WTC11 (cell line): ENCODE results near the gene STN1. TPM values are rescaled to one million over a fixed set of nuclear protein-coding genes. Genes with fewer than 3 reads are reported as not detected.

Experiments used
- ATAC-seq: fragments of 200-7000 bp; cut with Tn5 transposase; 2 replicates; pipeline ENCODE4 v1.10.0; 2021; ENCODE audit warnings: mild to moderate bottlenecking, moderate library complexity
- CTCF ChIA-PET: fragments of 300-600 bp; sonication (Branson Sonifier 250); formaldehyde crosslinking; loops from one replicate; lab custom pipeline; 2021; ENCODE audit warnings: antibody characterized with exemption; lab: Charles Lee
- POLR2A ChIA-PET: fragments of 350-600 bp; sonication (Branson Sonifier 250); formaldehyde crosslinking; loops from one replicate; lab custom pipeline; 2021; ENCODE audit warnings: antibody characterized with exemption; lab: Charles Lee
- DNase-seq: peaks from one replicate; pipeline ENCODE4 v3.0.0; 2021; ENCODE audit warnings: low spot score
- H3K27ac Mint-ChIP-seq: 2 replicates; pipeline ENCODE4 v1.8.0; 2021; ENCODE audit warnings: mixed read lengths
- H3K27me3 Mint-ChIP-seq: 2 replicates; pipeline ENCODE4 v1.8.0; 2021; ENCODE audit warnings: low read depth, mild to moderate bottlenecking, moderate library complexity, mixed read lengths
- H3K36me3 Mint-ChIP-seq: 2 replicates; pipeline ENCODE4 v1.8.0; 2021; ENCODE audit warnings: mixed read lengths
- H3K4me1 Mint-ChIP-seq: 2 replicates; pipeline ENCODE4 v1.8.0; 2022; ENCODE audit warnings: mixed read lengths
- H3K4me3 Mint-ChIP-seq: 2 replicates; pipeline ENCODE4 v1.8.0; 2021; ENCODE audit warnings: mild to moderate bottlenecking, moderate library complexity, mixed read lengths
- H3K9me3 Mint-ChIP-seq: 2 replicates; pipeline ENCODE4 v1.8.0; 2021; ENCODE audit warnings: mixed read lengths
- FOXP1 ChIP-seq: sonication (generic); formaldehyde crosslinking; IDR thresholded peaks from 2 replicates; pipeline ENCODE4 v1.8.0; 2022; ENCODE audit warnings: missing genetic modification reagents, mild to moderate bottlenecking, moderate library complexity, borderline replicate concordance
- FOXP4 ChIP-seq: sonication (generic); formaldehyde crosslinking; IDR thresholded peaks from 2 replicates; pipeline ENCODE4 v1.8.0; 2022; ENCODE audit warnings: mild to moderate bottlenecking, missing genetic modification reagents
- GRHL2 ChIP-seq: fragments of 250-450 bp; sonication (Bioruptor Pico); IDR thresholded peaks from 2 replicates; pipeline ENCODE4 v1.8.0; 2022; ENCODE audit warnings: mild to moderate bottlenecking, moderate library complexity; ENCODE audit not compliant: insufficient replicate concordance, severe bottlenecking
- GTF2I ChIP-seq: fragments of 250-450 bp; sonication (Bioruptor Pico); conservative IDR thresholded peaks from 2 replicates; pipeline ENCODE4 v1.4.0; 2021; ENCODE audit warnings: mild to moderate bottlenecking
- JAZF1 ChIP-seq: fragments of 250-450 bp; sonication (Bioruptor Pico); IDR thresholded peaks from 2 replicates; pipeline ENCODE4 v1.9.0; 2021; ENCODE audit warnings: moderate library complexity, mild to moderate bottlenecking, inconsistent platforms
- NFE2L1 ChIP-seq: sonication (generic); formaldehyde crosslinking; IDR thresholded peaks from 2 replicates; pipeline ENCODE4 v1.8.1; 2023; ENCODE audit warnings: missing genetic modification reagents
- NFYB ChIP-seq: sonication (generic); formaldehyde crosslinking; conservative IDR thresholded peaks from 2 replicates; pipeline ENCODE4 v1.8.0; 2022; ENCODE audit warnings: low read depth, missing genetic modification reagents
- NR1H2 ChIP-seq: sonication (generic); formaldehyde crosslinking; IDR thresholded peaks from 2 replicates; pipeline ENCODE4 v1.9.0; 2021; ENCODE audit warnings: mild to moderate bottlenecking, moderate library complexity, missing genetic modification reagents
- OVOL2 ChIP-seq: fragments of 250-450 bp; sonication (Bioruptor Pico); IDR thresholded peaks from 2 replicates; pipeline ENCODE4 v1.9.0; 2021; ENCODE audit warnings: mild to moderate bottlenecking, borderline replicate concordance
- PREB ChIP-seq: sonication (generic); formaldehyde crosslinking; IDR thresholded peaks from 2 replicates; pipeline ENCODE4 v1.8.1; 2022; ENCODE audit warnings: mild to moderate bottlenecking, missing genetic modification reagents, moderate library complexity, borderline replicate concordance
- RELA ChIP-seq: sonication (generic); formaldehyde crosslinking; IDR thresholded peaks from 2 replicates; pipeline ENCODE4 v1.8.1; 2022; ENCODE audit warnings: missing genetic modification reagents, mild to moderate bottlenecking, borderline replicate concordance
- SMAD4 ChIP-seq: sonication (generic); formaldehyde crosslinking; IDR thresholded peaks from 2 replicates; pipeline ENCODE4 v1.8.0; 2022; ENCODE audit warnings: mild to moderate bottlenecking, missing genetic modification reagents
- TCF7 ChIP-seq: sonication (generic); formaldehyde crosslinking; IDR thresholded peaks from 2 replicates; pipeline ENCODE4 v1.8.0; 2022; ENCODE audit warnings: mild to moderate bottlenecking, low read depth, missing genetic modification reagents, moderate library complexity
- USF2 ChIP-seq: sonication (generic); formaldehyde crosslinking; IDR thresholded peaks from 2 replicates; pipeline ENCODE4 v1.8.1; 2023; ENCODE audit warnings: mild to moderate bottlenecking, missing genetic modification reagents, moderate library complexity
- ZMAT4 ChIP-seq: fragments of 250-450 bp; sonication (Bioruptor Pico); IDR thresholded peaks from 2 replicates; pipeline ENCODE4 v1.9.0; 2021; ENCODE audit warnings: mild to moderate bottlenecking
- ZNF219 ChIP-seq: sonication (generic); formaldehyde crosslinking; IDR thresholded peaks from 2 replicates; pipeline ENCODE4 v1.8.0; 2023; ENCODE audit warnings: missing genetic modification reagents, mild to moderate bottlenecking, borderline replicate concordance
- ZNF396 ChIP-seq: fragments of 250-450 bp; sonication (Bioruptor Pico); IDR thresholded peaks from 2 replicates; pipeline ENCODE4 v1.8.0; 2021; ENCODE audit warnings: mild to moderate bottlenecking, moderate library complexity, borderline replicate concordance
- total RNA-seq: library from RNA; stranded (reverse); gene quantifications from 3 replicates; pipeline ENCODE4 v1.2.3, GENCODE V29; 2021
- TF ChIP-seq, protein P1 (sequence below): fragments of 250-450 bp; sonication (Bioruptor Pico); IDR thresholded peaks from 2 replicates; pipeline ENCODE4 v1.9.0; 2021; ENCODE audit warnings: moderate library complexity, mild to moderate bottlenecking, inconsistent platforms, borderline replicate concordance
- TF ChIP-seq, protein P2 (sequence below): sonication (generic); formaldehyde crosslinking; conservative IDR thresholded peaks from 2 replicates; pipeline ENCODE4 v1.8.1; 2023; ENCODE audit warnings: mild to moderate bottlenecking, low read depth, missing genetic modification reagents, moderate library complexity
- TF ChIP-seq, protein P3 (sequence below): sonication (generic); formaldehyde crosslinking; IDR thresholded peaks from 2 replicates; pipeline ENCODE4 v1.8.1; 2022; ENCODE audit warnings: low read depth, missing genetic modification reagents, borderline replicate concordance
- TF ChIP-seq, protein P4 (sequence below): sonication (generic); formaldehyde crosslinking; IDR thresholded peaks from 2 replicates; pipeline ENCODE4 v1.8.1; 2022; ENCODE audit warnings: low read depth, mild to moderate bottlenecking, moderate library complexity, missing genetic modification reagents, borderline replicate concordance
- TF ChIP-seq, protein P5 (sequence below): sonication (generic); formaldehyde crosslinking; IDR thresholded peaks from 2 replicates; pipeline ENCODE4 v1.8.1; 2022; ENCODE audit warnings: mild to moderate bottlenecking, moderate library complexity, missing genetic modification reagents

Gene STN1
- total RNA-seq, 1 experiment from 2014 or later: 13.9 TPM

- TF ChIP-seq, protein P1, sequence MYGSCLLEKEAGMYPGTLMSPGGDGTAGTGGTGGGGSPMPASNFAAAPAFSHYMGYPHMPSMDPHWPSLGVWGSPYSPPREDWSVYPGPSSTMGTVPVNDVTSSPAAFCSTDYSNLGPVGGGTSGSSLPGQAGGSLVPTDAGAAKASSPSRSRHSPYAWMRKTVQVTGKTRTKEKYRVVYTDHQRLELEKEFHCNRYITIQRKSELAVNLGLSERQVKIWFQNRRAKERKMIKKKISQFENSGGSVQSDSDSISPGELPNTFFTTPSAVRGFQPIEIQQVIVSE (CRISPR knock-in tag): no peak
These were observed 2.2 kb downstream of the STN1 start (continued) for GRCh38 chr10:103915796-103916195.

GRCh38 chr10:103912759-103913158, 5.2 kb downstream of the STN1 start:
- TF ChIP-seq NFYB (CRISPR knock-in tag): no peak
- TF ChIP-seq GRHL2 (CRISPR knock-in tag): no peak
- TF ChIP-seq ZNF219 (CRISPR knock-in tag): no peak
- TF ChIP-seq, protein P2, sequence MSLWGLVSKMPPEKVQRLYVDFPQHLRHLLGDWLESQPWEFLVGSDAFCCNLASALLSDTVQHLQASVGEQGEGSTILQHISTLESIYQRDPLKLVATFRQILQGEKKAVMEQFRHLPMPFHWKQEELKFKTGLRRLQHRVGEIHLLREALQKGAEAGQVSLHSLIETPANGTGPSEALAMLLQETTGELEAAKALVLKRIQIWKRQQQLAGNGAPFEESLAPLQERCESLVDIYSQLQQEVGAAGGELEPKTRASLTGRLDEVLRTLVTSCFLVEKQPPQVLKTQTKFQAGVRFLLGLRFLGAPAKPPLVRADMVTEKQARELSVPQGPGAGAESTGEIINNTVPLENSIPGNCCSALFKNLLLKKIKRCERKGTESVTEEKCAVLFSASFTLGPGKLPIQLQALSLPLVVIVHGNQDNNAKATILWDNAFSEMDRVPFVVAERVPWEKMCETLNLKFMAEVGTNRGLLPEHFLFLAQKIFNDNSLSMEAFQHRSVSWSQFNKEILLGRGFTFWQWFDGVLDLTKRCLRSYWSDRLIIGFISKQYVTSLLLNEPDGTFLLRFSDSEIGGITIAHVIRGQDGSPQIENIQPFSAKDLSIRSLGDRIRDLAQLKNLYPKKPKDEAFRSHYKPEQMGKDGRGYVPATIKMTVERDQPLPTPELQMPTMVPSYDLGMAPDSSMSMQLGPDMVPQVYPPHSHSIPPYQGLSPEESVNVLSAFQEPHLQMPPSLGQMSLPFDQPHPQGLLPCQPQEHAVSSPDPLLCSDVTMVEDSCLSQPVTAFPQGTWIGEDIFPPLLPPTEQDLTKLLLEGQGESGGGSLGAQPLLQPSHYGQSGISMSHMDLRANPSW (CRISPR knock-in tag): no peak
- no peak for TF ChIP-seq OVOL2 (CRISPR knock-in tag)
- TF ChIP-seq NR1H2: no peak
- no peak for TF ChIP-seq FOXP4 (CRISPR knock-in tag)
- no peak for TF ChIP-seq ZNF396 (CRISPR knock-in tag)
- TF ChIP-seq RELA: no peak
- ChIA-PET POLR2A (no interaction called here), CTCF (interaction anchor here (1.0 kb wide), 1 partner anchor 215 kb away, joined by 3 read pairs; no protein-coding TSS in a partner anchor)
- Mint-ChIP-seq H3K27ac (no peak overlapping the region; the same call in 1 of the 2 replicates), H3K9me3 (peaks cover 18% of the 10 kb centered on the region), H3K36me3 (peaks cover 37% of the 10 kb centered on the region), H3K4me3 (no peak overlapping the region), H3K27me3 (no peaks in the 10 kb centered on the region), H3K4me1 (peaks cover 39% of the 10 kb centered on the region)
- DNase-seq (no peak), ATAC-seq (no peak)

DNA sequence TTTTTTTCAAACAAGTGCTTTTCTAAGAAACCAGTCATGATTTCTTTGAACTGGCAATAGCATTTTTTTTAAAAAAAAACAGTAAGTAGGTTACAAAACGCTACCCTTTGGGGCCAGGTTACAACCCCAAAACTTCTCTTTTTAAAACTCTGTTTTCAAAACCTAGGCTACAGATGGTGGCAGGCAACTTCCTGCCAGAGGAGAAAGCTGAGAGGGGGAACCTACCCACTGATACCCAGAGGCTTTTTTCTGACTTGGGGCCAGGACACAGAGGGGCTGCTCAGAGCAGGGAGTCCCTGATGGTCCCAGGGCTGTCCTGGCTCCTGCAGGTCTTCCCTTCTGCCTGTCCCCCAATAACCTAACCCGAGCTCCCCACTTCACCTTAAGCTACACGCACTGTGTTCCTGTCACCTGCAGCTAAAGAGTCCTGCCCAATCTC, 6.9 kb downstream of the STN1 start:
- H3K9me3 Mint-ChIP-seq: peaks cover 15% of the 10 kb centered on the region
- no peak for ATAC-seq
- H3K27me3 Mint-ChIP-seq: no peaks in the 10 kb centered on the region
- H3K4me3 Mint-ChIP-seq: no peak overlapping the region
- ChIA-PET POLR2A (no interaction called here), CTCF (interaction anchor here (0.9 kb wide), 1 partner anchor 11 kb away, joined by 4 read pairs; no protein-coding TSS in a partner anchor)
- no peak for DNase-seq
- H3K27ac Mint-ChIP-seq: no peak overlapping the region
- H3K4me1 Mint-ChIP-seq: peaks cover 30% of the 10 kb centered on the region
- H3K36me3 Mint-ChIP-seq: peaks cover 32% of the 10 kb centered on the region
- TF ChIP-seq TCF7 (CRISPR knock-in tag) (no peak), NFE2L1 (CRISPR knock-in tag) (no peak), FOXP1 (CRISPR knock-in tag) (no peak), USF2 (no peak), PREB (no peak), ZMAT4 (no peak), GTF2I (CRISPR knock-in tag) (no peak), JAZF1 (CRISPR knock-in tag) (no peak), SMAD4 (CRISPR knock-in tag) (no peak)
- TF ChIP-seq, protein P3, sequence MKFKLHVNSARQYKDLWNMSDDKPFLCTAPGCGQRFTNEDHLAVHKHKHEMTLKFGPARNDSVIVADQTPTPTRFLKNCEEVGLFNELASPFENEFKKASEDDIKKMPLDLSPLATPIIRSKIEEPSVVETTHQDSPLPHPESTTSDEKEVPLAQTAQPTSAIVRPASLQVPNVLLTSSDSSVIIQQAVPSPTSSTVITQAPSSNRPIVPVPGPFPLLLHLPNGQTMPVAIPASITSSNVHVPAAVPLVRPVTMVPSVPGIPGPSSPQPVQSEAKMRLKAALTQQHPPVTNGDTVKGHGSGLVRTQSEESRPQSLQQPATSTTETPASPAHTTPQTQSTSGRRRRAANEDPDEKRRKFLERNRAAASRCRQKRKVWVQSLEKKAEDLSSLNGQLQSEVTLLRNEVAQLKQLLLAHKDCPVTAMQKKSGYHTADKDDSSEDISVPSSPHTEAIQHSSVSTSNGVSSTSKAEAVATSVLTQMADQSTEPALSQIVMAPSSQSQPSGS (CRISPR knock-in tag): no peak
- TF ChIP-seq, protein P4, sequence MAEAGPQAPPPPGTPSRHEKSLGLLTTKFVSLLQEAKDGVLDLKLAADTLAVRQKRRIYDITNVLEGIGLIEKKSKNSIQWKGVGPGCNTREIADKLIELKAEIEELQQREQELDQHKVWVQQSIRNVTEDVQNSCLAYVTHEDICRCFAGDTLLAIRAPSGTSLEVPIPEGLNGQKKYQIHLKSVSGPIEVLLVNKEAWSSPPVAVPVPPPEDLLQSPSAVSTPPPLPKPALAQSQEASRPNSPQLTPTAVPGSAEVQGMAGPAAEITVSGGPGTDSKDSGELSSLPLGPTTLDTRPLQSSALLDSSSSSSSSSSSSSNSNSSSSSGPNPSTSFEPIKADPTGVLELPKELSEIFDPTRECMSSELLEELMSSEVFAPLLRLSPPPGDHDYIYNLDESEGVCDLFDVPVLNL (CRISPR knock-in tag): no peak
- TF ChIP-seq, protein P5, sequence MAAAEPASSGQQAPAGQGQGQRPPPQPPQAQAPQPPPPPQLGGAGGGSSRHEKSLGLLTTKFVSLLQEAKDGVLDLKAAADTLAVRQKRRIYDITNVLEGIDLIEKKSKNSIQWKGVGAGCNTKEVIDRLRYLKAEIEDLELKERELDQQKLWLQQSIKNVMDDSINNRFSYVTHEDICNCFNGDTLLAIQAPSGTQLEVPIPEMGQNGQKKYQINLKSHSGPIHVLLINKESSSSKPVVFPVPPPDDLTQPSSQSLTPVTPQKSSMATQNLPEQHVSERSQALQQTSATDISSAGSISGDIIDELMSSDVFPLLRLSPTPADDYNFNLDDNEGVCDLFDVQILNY (CRISPR knock-in tag): no peak
